Measurements from ENCODE around the gene ZDHHC14. TPM values are rescaled to one million over a fixed set of nuclear protein-coding genes. Genes with fewer than 3 reads are reported as not detected.
"Not testable (repeated sequence)": the region's sequence is repeated elsewhere in the genome, so short reads cannot be mapped to it uniquely, and the experiment has no call there.

The ZDHHC14 gene
- total RNA-seq, 2 experiments from 2014 or later = 7.8 to 9.8 TPM

DNA sequence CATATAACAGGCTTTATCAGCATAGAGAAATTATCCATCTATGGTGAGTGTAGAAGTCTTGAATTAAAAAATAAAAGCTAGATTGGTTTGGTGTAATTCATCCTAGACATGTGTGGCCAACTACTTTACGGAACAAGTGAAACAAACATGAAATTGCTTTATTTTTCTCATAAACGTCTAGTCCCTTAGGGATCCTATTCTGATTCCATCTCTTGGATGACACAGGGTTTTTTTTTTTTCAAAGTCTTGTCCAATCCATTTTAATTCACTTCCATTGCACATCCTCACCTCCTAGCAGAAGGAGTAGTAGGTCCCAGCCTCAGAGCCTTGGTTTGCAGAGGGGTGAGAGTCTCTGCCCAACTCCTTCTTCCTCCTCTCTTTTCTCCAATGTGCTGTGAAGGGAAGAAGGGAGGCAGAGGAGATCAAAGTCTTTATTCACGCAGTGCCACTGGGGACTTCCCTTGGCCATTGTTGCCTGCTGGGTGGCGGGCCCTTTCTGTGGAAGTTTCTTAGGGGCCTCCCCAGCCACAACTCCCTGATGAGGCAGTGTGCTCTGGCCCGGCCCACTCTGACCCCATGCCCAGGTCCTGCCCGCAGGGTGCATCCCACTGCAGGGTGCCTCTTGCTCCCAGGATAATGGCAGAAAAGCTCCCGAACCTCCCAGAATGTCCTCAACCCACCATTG lies 337.7 kb downstream of the ZDHHC14 start:
- H3K36me3 Mint-ChIP-seq (ENCODE audit: low read depth) = no peaks in the 10 kb centered on the region
- POLR2A ChIA-PET = no interaction called here
- H3K4me1 Mint-ChIP-seq = no peaks in the 10 kb centered on the region
- no peak for DNase-seq
- CTCF ChIA-PET = interaction anchor here (0.6 kb wide), 1 partner anchor 347 kb away, joined by 4 read pairs; no protein-coding TSS in a partner anchor
- no peak overlapping the region for H3K4me3 Mint-ChIP-seq
- H3K9me3 Mint-ChIP-seq = no peaks in the 10 kb centered on the region
- peaks cover 10% of the 10 kb centered on the region for H3K27me3 Mint-ChIP-seq
- H3K27ac Mint-ChIP-seq = no peak overlapping the region

DNA sequence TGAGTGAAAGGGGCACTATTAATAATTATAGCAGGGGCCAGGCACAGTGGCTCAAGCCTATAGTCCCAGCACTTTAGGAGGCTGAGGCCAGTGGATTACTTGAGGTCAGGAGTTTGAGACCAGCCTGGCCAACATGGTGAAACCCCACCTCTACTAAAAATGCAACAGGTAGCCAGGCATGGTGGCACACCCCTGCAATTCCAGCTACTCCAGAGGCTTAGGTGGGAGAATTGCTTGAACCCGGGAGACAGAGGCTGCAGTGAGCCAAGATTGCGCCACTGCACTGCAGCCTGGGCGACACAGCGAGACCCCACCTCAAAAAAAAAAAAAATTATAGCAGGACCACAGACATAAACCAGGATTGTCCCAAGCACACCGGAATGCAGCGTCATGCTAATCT lies 340.0 kb downstream of the ZDHHC14 start:
- H3K4me1 Mint-ChIP-seq; CTCF ChIA-PET; H3K27me3 Mint-ChIP-seq; H3K4me3 Mint-ChIP-seq; POLR2A ChIA-PET; H3K9me3 Mint-ChIP-seq; H3K36me3 Mint-ChIP-seq (ENCODE audit: low read depth); H3K27ac Mint-ChIP-seq; DNase-seq: not testable (repeated sequence)

DNA sequence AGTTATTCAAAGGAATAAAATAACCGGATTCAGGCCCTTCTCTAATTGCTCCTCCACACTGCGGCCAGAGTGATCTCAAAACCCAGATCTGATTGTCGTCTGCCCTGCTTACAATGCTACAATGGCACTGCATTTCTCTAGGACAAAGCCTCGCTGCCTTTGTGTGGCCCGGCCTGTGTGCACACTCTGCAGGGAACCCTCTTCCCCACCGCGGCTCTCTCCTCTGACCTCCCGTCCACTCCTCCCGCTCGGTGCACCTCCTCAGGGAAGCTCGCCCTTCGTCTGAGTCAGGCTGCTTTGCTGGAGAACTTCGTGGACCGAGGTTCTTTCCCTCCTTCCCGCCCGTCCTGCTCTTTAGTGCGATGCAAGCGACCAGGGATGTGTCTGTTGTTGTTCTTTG lies 340.4 kb downstream of the ZDHHC14 start:
- H3K9me3 Mint-ChIP-seq = peaks cover 8% of the 10 kb centered on the region
- DNase-seq = no peak
- CTCF ChIA-PET = no interaction called here
- peaks cover 4% of the 10 kb centered on the region for H3K36me3 Mint-ChIP-seq (ENCODE audit: low read depth)
- no peaks in the 10 kb centered on the region for H3K4me1 Mint-ChIP-seq
- no peak overlapping the region for H3K4me3 Mint-ChIP-seq
- H3K27me3 Mint-ChIP-seq = peaks cover 6% of the 10 kb centered on the region
- POLR2A ChIA-PET = no interaction called here
- H3K27ac Mint-ChIP-seq = no peak overlapping the region

DNA sequence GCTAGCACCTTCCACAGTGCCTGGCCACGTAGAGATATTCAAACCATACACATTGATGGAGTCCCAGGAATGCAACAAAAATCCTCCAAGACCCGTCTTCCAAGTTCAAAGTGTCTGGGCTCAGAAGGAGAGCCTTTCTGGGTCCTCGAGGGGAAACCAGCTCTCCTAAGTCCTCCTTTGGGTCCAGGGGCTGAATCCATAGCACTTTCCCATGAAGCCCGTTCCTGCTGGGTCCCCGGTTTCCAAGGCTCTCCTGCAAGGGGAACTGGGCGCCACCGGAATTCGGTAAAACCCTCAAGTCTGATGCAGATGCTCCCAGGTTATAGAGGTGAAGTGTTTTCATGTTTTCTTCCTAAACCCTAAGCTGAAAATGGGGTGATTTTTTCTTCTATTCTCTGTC lies 340.8 kb downstream of the ZDHHC14 start:
- peaks cover 4% of the 10 kb centered on the region for H3K36me3 Mint-ChIP-seq (ENCODE audit: low read depth)
- POLR2A ChIA-PET = no interaction called here
- no peak for DNase-seq

DNA sequence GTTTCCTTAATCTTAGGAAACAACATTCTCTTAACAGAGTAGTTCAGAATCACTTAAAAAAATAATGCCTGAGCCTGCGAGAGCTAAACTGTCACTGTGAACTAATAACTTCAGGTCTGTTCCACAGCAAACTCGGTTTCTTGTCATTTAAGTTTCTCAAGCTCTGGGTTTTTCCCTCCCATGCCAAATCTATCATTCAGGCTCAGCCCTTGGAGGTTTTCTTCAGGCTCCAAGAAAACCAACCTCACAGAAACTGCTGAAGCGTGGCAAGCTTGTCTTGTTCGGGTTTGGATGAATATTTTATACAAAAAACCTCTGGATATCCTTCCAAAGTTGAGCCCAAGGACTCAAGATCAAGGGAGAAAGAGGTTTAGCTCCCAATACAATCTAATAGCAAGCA lies 342.4 kb downstream of the ZDHHC14 start:
- POLR2A ChIA-PET = no interaction called here
- H3K4me1 Mint-ChIP-seq = no peaks in the 10 kb centered on the region
- no peak overlapping the region for H3K27ac Mint-ChIP-seq
- peaks cover 4% of the 10 kb centered on the region for H3K27me3 Mint-ChIP-seq
- DNase-seq = no peak
- H3K4me3 Mint-ChIP-seq = no peak overlapping the region
- CTCF ChIA-PET = no interaction called here
- H3K9me3 Mint-ChIP-seq = peaks cover 8% of the 10 kb centered on the region
- peaks cover 4% of the 10 kb centered on the region for H3K36me3 Mint-ChIP-seq (ENCODE audit: low read depth)

More for the DNA sequence above, 340.8 kb downstream of the ZDHHC14 start:
- Mint-ChIP-seq H3K4me3 (no peak overlapping the region), H3K27me3 (peaks cover 6% of the 10 kb centered on the region), H3K9me3 (peaks cover 8% of the 10 kb centered on the region), H3K27ac (no peak overlapping the region), H3K4me1 (no peaks in the 10 kb centered on the region)
- CTCF ChIA-PET = no interaction called here

DNA sequence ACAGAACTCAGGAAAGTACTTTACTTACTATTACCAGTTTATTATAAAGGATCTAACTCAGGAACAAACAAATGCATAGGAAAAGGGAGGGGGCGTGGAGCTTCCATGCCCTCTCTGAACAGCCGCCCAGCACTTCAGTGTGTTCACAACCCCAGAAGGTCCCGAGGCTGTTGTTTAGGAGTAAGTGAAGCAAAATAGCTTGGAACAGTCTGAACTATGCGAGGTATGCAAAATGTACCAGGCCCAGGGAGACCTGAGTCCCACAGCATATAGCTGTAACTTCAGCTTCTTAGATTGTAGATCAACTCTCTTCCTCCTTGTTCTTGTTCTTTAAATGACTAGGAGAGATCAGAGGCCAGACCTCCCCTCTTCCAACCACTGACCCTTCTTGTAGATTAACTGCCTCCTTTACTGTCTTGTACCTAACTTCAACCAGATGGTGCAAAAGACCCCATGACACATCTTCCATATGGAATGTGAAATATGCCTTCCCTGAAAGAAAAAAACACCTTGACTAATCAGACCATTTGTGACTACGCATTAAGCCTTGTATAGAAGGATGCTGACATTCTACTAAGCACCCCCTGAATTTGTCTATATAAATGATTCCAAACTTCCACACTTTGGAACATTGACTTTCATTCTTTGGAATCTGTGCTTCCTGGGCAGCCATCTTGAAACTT lies 343.3 kb downstream of the ZDHHC14 start:
- ChIA-PET POLR2A (no interaction called here), CTCF (interaction anchor here (1.3 kb wide), 1 partner anchor 16 kb away, joined by 3 read pairs; no protein-coding TSS in a partner anchor)
- Mint-ChIP-seq H3K27me3 (peaks cover 2% of the 10 kb centered on the region), H3K4me3 (no peak overlapping the region), H3K9me3 (peaks cover 8% of the 10 kb centered on the region), H3K36me3 (ENCODE audit: low read depth) (peaks cover 4% of the 10 kb centered on the region), H3K27ac (no peak overlapping the region), H3K4me1 (no peaks in the 10 kb centered on the region)
- no peak for DNase-seq

DNA sequence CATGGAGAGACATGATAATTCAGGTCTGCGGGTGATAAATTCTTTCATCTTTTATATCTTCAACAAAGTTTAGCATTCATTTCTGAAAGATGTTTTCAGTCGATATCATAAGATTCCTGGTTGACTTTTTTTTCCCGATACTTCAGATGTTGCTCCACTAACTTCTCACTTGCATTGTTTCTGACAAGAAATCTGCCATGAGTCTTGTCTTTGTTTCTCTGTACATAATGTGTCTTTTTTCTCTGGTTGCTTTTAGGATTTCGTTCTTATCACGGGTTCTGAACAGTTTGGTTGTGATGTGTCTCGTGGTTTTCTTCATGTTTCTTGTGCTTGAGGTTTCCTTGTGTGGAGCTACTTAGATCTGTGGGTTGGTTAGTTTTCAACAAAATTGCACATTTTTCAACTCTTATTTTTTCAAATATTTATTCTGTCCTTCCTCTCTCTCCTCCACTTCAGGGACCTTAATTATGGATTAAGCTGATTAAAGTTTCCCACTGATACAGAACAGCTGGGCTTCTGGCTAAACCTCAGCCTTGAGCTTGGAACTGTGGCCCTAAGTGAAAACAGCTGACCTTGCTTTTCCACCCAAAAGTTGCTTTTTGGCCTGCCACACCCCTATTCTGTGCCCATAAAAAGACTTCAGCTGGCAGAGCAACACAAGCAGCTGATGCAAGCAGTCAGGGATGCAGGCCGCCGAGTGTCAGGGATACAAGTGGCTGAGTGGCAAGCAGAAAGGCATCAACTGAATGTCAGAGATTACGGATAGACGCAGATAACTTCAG lies 344.2 kb downstream of the ZDHHC14 start:
- CTCF ChIA-PET = interaction anchor here (1.3 kb wide), 1 partner anchor 16 kb away, joined by 3 read pairs; no protein-coding TSS in a partner anchor
- peaks cover 8% of the 10 kb centered on the region for H3K9me3 Mint-ChIP-seq
- H3K36me3 Mint-ChIP-seq (ENCODE audit: low read depth) = peaks cover 4% of the 10 kb centered on the region
- DNase-seq = no peak
- POLR2A ChIA-PET = no interaction called here
- no peak overlapping the region for H3K27ac Mint-ChIP-seq
- no peak overlapping the region for H3K4me3 Mint-ChIP-seq
- H3K27me3 Mint-ChIP-seq = peaks cover 2% of the 10 kb centered on the region
- H3K4me1 Mint-ChIP-seq = no peaks in the 10 kb centered on the region

DNA sequence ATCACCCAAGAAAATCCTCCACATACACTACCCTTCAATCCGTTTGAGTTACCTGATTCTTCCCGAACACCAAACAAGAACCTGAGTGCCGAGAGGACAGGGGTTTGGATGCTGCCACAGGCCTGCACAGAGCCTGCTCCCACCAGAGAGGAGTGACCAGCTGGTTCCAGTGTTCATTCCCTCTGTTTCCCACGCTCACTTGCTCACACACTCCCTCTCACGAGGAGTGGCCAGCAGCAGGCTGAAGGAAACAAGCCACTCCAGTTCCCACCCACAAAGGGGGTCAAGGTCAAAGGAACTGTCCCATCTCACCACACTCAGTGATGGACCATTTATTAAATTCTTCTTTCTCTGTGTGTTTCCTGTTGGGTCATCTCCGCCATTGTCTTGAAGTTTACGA lies 344.8 kb downstream of the ZDHHC14 start:
- Mint-ChIP-seq H3K36me3 (ENCODE audit: low read depth) (peaks cover 4% of the 10 kb centered on the region), H3K9me3 (peaks cover 8% of the 10 kb centered on the region), H3K4me1 (no peaks in the 10 kb centered on the region), H3K27ac (no peak overlapping the region), H3K4me3 (no peak overlapping the region), H3K27me3 (peaks cover 2% of the 10 kb centered on the region)
- no peak for DNase-seq
- POLR2A ChIA-PET = no interaction called here
- CTCF ChIA-PET = no interaction called here

DNA sequence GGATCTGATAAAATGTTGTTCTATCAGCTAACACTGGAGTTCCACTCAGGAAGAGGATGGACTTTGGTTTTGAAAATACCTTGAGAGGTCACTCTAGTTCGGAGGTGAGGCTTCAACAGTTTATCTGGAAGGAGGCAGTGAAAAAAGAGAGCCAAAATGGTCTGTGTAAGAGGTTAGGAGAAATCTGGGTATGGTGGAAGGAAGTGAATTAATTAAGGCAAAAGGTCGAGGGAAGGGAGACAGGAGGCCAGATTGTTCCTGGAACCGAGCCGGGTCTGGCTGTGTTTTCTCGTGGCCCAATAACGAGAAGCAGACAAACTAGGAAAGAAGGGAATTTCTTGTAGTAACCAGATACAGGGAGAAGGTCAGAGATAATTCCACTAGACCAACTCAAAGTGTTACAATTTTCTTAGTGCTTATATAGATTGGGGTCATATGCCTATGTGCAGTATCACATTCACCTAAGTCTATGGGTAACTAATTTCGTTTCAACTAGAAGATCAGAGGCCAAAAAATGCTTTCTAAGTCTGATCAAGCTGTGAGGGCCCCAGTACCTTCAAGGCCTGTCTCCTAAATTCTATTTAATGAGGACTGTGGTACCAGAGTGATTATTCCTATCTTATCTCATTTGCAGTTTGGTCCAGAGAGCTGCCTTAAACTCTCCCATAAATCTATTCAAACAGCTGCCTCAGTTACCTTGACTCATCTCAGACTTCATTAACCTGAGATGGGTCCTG lies 346.1 kb downstream of the ZDHHC14 start:
- Mint-ChIP-seq H3K36me3 (ENCODE audit: low read depth) (peaks cover 4% of the 10 kb centered on the region), H3K4me1 (no peaks in the 10 kb centered on the region), H3K27ac (no peak overlapping the region), H3K4me3 (no peak overlapping the region), H3K9me3 (peaks cover 8% of the 10 kb centered on the region), H3K27me3 (peaks cover 2% of the 10 kb centered on the region)
- ChIA-PET POLR2A (no interaction called here), CTCF (no interaction called here)
- no peak for DNase-seq

Small RNAs within 50 kb of the gene (microRNA-seq; reads per million reads assigned to microRNA genes)
- not detected for gene MIR3692 (ENCODE audit: borderline microRNAs expressed, borderline replicate concordance)

Other genes starting within 250 kb of the ZDHHC14 start
- 1 to 10 TPM; 7.9 to 9.0 TPM for gene TMEM242, start 57.7 kb upstream of the ZDHHC14 start, total RNA-seq

Data from activated CD4-positive, alpha-beta T cell treated with anti-CD3 and anti-CD28 coated beads, Interleukin-2, amount 10 ng/mL, durations not matched to agents 7 days and 5 days (primary cell).